Neural progenitor cell (in vitro differentiated cells): ENCODE measurements around the gene ADAMTSL2.

ENCODE experiments used
- EZH2 ChIP-seq: fragments of 200-600 bp; sonication (generic); IDR thresholded peaks from 2 replicates; pipeline ENCODE4 v1.6.1; 2017; ENCODE audit warnings: antibody characterized with exemption, mild to moderate bottlenecking, moderate library complexity
- EZH2phosphoT487 ChIP-seq: fragments of 200-600 bp; sonication (generic); IDR thresholded peaks from 2 replicates; pipeline ENCODE4 v1.6.1; 2017; ENCODE audit warnings: antibody characterized with exemption
- TF ChIP-seq, protein P1 (sequence below): fragments of 200-600 bp; sonication (generic); IDR thresholded peaks from 2 replicates; pipeline ENCODE4 v1.5.1; 2017; ENCODE audit warnings: antibody characterized with exemption, mild to moderate bottlenecking

DNA sequence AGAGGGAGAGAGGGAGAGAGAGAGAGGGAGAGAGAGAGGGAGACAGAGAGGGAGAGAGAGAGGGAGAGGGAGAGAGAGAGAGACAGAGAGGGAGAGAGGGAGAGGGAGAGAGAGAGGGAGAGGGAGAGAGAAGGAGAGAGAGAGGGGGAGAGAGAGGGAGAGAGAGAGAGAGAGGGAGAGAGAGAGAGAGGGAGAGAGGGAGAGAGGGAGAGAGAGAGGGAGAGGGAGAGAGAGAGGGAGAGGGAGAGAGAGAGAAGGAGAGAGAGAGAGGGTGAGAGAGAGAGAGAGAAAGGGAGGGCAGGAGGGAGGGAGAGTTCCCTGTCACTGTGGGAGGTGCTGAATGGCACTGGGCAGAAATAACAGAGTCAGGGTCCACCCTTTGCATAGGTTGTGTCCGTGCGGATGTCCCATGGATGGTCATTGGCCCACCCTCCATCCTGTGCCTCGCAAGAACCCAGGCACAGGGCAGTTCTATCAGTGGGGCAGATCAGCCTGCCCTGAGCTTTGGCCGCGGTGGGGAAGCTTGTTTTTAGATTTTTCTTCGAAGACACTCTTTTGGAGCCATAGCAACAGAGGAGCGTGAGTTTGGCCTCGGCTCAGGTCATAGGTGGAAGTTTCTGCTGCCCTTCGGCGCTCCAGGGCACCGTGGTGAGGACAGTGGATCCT lies 30.1 kb downstream of the ADAMTSL2 start:
- no peak for TF ChIP-seq EZH2phosphoT487
- TF ChIP-seq, protein P1, sequence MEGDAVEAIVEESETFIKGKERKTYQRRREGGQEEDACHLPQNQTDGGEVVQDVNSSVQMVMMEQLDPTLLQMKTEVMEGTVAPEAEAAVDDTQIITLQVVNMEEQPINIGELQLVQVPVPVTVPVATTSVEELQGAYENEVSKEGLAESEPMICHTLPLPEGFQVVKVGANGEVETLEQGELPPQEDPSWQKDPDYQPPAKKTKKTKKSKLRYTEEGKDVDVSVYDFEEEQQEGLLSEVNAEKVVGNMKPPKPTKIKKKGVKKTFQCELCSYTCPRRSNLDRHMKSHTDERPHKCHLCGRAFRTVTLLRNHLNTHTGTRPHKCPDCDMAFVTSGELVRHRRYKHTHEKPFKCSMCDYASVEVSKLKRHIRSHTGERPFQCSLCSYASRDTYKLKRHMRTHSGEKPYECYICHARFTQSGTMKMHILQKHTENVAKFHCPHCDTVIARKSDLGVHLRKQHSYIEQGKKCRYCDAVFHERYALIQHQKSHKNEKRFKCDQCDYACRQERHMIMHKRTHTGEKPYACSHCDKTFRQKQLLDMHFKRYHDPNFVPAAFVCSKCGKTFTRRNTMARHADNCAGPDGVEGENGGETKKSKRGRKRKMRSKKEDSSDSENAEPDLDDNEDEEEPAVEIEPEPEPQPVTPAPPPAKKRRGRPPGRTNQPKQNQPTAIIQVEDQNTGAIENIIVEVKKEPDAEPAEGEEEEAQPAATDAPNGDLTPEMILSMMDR: no peak
- no peak for TF ChIP-seq EZH2
